ENCODE data around the gene AKR1C8. TPM values are rescaled to one million over a fixed set of nuclear protein-coding genes. Genes with fewer than 3 reads are reported as not detected.

Gene AKR1C8
- 0.16 TPM in 1 of 2 replicates, not detected in the other for total RNA-seq

GRCh38 chr10:5184987-5185775 lies at the start of gene AKR1C8:
AKR1C8 (minus strand) TSS chr10:5185150; CDS start chr10:5185104, 46 bp downstream.

GRCh38 chr10:5196702-5197113 lies 11.8 kb upstream of the AKR1C8 start, which contains the start of gene AKR1C4:
AKR1C4 (plus strand) TSS chr10:5196837; CDS start chr10:5196868, 31 bp downstream.

Other genes with a start within 250 kb of the AKR1C8 start
- 0.65 and 14.5 TPM in 2 replicates for gene AKR1C1, start 221.7 kb downstream of the AKR1C8 start, total RNA-seq
- gene AKR1C2, start 181.3 kb downstream of the AKR1C8 start, total RNA-seq, result 0.97 and 19.7 TPM in 2 replicates
- gene AKR1C3, start 90.7 kb downstream of the AKR1C8 start, total RNA-seq, result 35.9 and 102 TPM in 2 replicates
- gene AKR1C4, start 11.7 kb upstream of the AKR1C8 start, total RNA-seq, result not detected in 2 replicates
- not detected in 2 replicates for gene UCN3, start 179.8 kb upstream of the AKR1C8 start, total RNA-seq
- gene TUBAL3, start 219.7 kb upstream of the AKR1C8 start, total RNA-seq, result under 0.01 and 0.25 TPM in 2 replicates
- gene NET1, start 227.4 kb upstream of the AKR1C8 start, total RNA-seq, result 18.7 and 21.2 TPM in 2 replicates

Measured in bladder microvascular endothelial cell (primary cell).